ENCODE data around the gene SLC49A3.
A peak's percentile ranks its signal among the peaks of the same experiment; 100 is the strongest.
"Not testable (repeated sequence)": the region's sequence is repeated elsewhere in the genome, so short reads cannot be mapped to it uniquely, and the experiment has no call there.

The SLC49A3 gene

GRCh38 chr4:653080-653821 is 35.7 kb downstream of the SLC49A3 start:
- H3K4me3 Mint-ChIP-seq, result no peak overlapping the region
- peaks cover 6% of the 10 kb centered on the region for H3K27me3 Mint-ChIP-seq
- H3K36me3 Mint-ChIP-seq (ENCODE audit: low read depth), result no peaks in the 10 kb centered on the region
- H3K27ac Mint-ChIP-seq, result no peak overlapping the region
- H3K9me3 Mint-ChIP-seq, result no peaks in the 10 kb centered on the region
- no peaks in the 10 kb centered on the region for H3K4me1 Mint-ChIP-seq (ENCODE audit: low read depth)

GRCh38 chr4:651884-652642 is 36.9 kb downstream of the SLC49A3 start:
- Mint-ChIP-seq H3K4me3 (no peak overlapping the region), H3K27ac (no peak overlapping the region), H3K9me3 (no peaks in the 10 kb centered on the region), H3K36me3 (ENCODE audit: low read depth) (no peaks in the 10 kb centered on the region), H3K27me3 (peaks cover 10% of the 10 kb centered on the region), H3K4me1 (ENCODE audit: low read depth) (no peaks in the 10 kb centered on the region)

GRCh38 chr4:650951-651883 is 37.7 kb downstream of the SLC49A3 start:
- H3K4me1 Mint-ChIP-seq (ENCODE audit: low read depth), result peaks cover 5% of the 10 kb centered on the region
- H3K27ac Mint-ChIP-seq, result no peak overlapping the region
- H3K9me3 Mint-ChIP-seq, result no peaks in the 10 kb centered on the region
- H3K36me3 Mint-ChIP-seq (ENCODE audit: low read depth), result no peaks in the 10 kb centered on the region
- H3K4me3 Mint-ChIP-seq, result no peak overlapping the region
- H3K27me3 Mint-ChIP-seq, result peaks cover 15% of the 10 kb centered on the region

GRCh38 chr4:650461-650860 is 38.5 kb downstream of the SLC49A3 start:
- no peak overlapping the region for H3K27ac Mint-ChIP-seq

GRCh38 chr4:649751-650310 is 39.1 kb downstream of the SLC49A3 start:
- Mint-ChIP-seq H3K27me3 (peaks cover 23% of the 10 kb centered on the region), H3K27ac (no peak overlapping the region), H3K9me3 (no peaks in the 10 kb centered on the region), H3K36me3 (ENCODE audit: low read depth) (no peaks in the 10 kb centered on the region), H3K4me3 (no peak overlapping the region), H3K4me1 (ENCODE audit: low read depth) (peaks cover 9% of the 10 kb centered on the region)

More at GRCh38 chr4:650461-650860, 38.5 kb downstream of the SLC49A3 start:
- H3K4me1 Mint-ChIP-seq (ENCODE audit: low read depth), result peaks cover 9% of the 10 kb centered on the region
- peaks cover 22% of the 10 kb centered on the region for H3K27me3 Mint-ChIP-seq
- H3K4me3 Mint-ChIP-seq, result no peak overlapping the region
- no peaks in the 10 kb centered on the region for H3K9me3 Mint-ChIP-seq
- H3K36me3 Mint-ChIP-seq (ENCODE audit: low read depth), result no peaks in the 10 kb centered on the region

GRCh38 chr4:649293-649625 is 39.7 kb downstream of the SLC49A3 start:
- H3K4me3 Mint-ChIP-seq, result no peak overlapping the region
- H3K9me3 Mint-ChIP-seq, result no peaks in the 10 kb centered on the region
- H3K27me3 Mint-ChIP-seq, result peaks cover 23% of the 10 kb centered on the region
- H3K4me1 Mint-ChIP-seq (ENCODE audit: low read depth), result peaks cover 9% of the 10 kb centered on the region
- H3K27ac Mint-ChIP-seq, result no peak overlapping the region
- no peaks in the 10 kb centered on the region for H3K36me3 Mint-ChIP-seq (ENCODE audit: low read depth)

- peaks cover 23% of the 10 kb centered on the region for H3K27me3 Mint-ChIP-seq
- no peaks in the 10 kb centered on the region for H3K9me3 Mint-ChIP-seq
- no peak overlapping the region for H3K27ac Mint-ChIP-seq
- no peak overlapping the region for H3K4me3 Mint-ChIP-seq
- peaks cover 9% of the 10 kb centered on the region for H3K4me1 Mint-ChIP-seq (ENCODE audit: low read depth)
- no peaks in the 10 kb centered on the region for H3K36me3 Mint-ChIP-seq (ENCODE audit: low read depth)
Observed at GRCh38 chr4:648579-649292, 40.2 kb downstream of the SLC49A3 start.

- H3K9me3 Mint-ChIP-seq, result no peaks in the 10 kb centered on the region
- H3K27ac Mint-ChIP-seq, result no peak overlapping the region
- peaks cover 9% of the 10 kb centered on the region for H3K4me1 Mint-ChIP-seq (ENCODE audit: low read depth)
- no peak overlapping the region for H3K4me3 Mint-ChIP-seq
- H3K27me3 Mint-ChIP-seq, result peaks cover 26% of the 10 kb centered on the region
- no peaks in the 10 kb centered on the region for H3K36me3 Mint-ChIP-seq (ENCODE audit: low read depth)
Observed at GRCh38 chr4:647481-647880, 41.5 kb downstream of the SLC49A3 start.

- H3K4me3 Mint-ChIP-seq, result peak overlapping the region; percentile 50
- peaks cover 9% of the 10 kb centered on the region for H3K4me1 Mint-ChIP-seq (ENCODE audit: low read depth)
- peak overlapping the region; percentile 69 for H3K27ac Mint-ChIP-seq
- no peaks in the 10 kb centered on the region for H3K9me3 Mint-ChIP-seq
- H3K36me3 Mint-ChIP-seq (ENCODE audit: low read depth), result no peaks in the 10 kb centered on the region
- H3K27me3 Mint-ChIP-seq, result peaks cover 20% of the 10 kb centered on the region
Observed at GRCh38 chr4:646460-646859, 42.5 kb downstream of the SLC49A3 start.

- not testable (repeated sequence) for H3K4me1 Mint-ChIP-seq (ENCODE audit: low read depth); H3K36me3 Mint-ChIP-seq (ENCODE audit: low read depth); H3K9me3 Mint-ChIP-seq; H3K4me3 Mint-ChIP-seq; H3K27ac Mint-ChIP-seq
- peaks cover 23% of the 10 kb centered on the region for H3K27me3 Mint-ChIP-seq
Observed at GRCh38 chr4:642366-642765, 46.6 kb downstream of the SLC49A3 start.

GRCh38 chr4:637536-638280 is 51.2 kb downstream of the SLC49A3 start:
- Mint-ChIP-seq H3K27me3 (peaks cover 6% of the 10 kb centered on the region), H3K4me1 (ENCODE audit: low read depth) (no peaks in the 10 kb centered on the region), H3K36me3 (ENCODE audit: low read depth) (no peaks in the 10 kb centered on the region), H3K4me3 (no peak overlapping the region), H3K9me3 (no peaks in the 10 kb centered on the region), H3K27ac (no peak overlapping the region)

- Mint-ChIP-seq H3K36me3 (ENCODE audit: low read depth) (no peaks in the 10 kb centered on the region), H3K27ac (no peak overlapping the region), H3K27me3 (peaks cover 6% of the 10 kb centered on the region), H3K9me3 (peaks cover 8% of the 10 kb centered on the region), H3K4me1 (ENCODE audit: low read depth) (no peaks in the 10 kb centered on the region), H3K4me3 (no peak overlapping the region)
Observed at GRCh38 chr4:636628-637159, 52.3 kb downstream of the SLC49A3 start.

- Mint-ChIP-seq H3K27ac (no peak overlapping the region), H3K9me3 (peaks cover 14% of the 10 kb centered on the region), H3K36me3 (ENCODE audit: low read depth) (no peaks in the 10 kb centered on the region), H3K27me3 (peaks cover 6% of the 10 kb centered on the region), H3K4me1 (ENCODE audit: low read depth) (no peaks in the 10 kb centered on the region), H3K4me3 (no peak overlapping the region)
Observed at GRCh38 chr4:635851-636627, 52.9 kb downstream of the SLC49A3 start.
